HG02938 (cell line): ENCODE measurements around the gene CD2BP2.

Experiments used
- ATAC-seq: cut with Tn5 transposase; IDR thresholded peaks from one replicate; pipeline ENCODE4 v1.9.1; 2021; ENCODE audit warnings: mild to moderate bottlenecking, moderate library complexity; ENCODE audit not compliant: unreplicated experiment

Gene CD2BP2

GRCh38 chr16:30379158-30379783 is 24.2 kb upstream of the CD2BP2 start:
- ATAC-seq: no peak

DNA sequence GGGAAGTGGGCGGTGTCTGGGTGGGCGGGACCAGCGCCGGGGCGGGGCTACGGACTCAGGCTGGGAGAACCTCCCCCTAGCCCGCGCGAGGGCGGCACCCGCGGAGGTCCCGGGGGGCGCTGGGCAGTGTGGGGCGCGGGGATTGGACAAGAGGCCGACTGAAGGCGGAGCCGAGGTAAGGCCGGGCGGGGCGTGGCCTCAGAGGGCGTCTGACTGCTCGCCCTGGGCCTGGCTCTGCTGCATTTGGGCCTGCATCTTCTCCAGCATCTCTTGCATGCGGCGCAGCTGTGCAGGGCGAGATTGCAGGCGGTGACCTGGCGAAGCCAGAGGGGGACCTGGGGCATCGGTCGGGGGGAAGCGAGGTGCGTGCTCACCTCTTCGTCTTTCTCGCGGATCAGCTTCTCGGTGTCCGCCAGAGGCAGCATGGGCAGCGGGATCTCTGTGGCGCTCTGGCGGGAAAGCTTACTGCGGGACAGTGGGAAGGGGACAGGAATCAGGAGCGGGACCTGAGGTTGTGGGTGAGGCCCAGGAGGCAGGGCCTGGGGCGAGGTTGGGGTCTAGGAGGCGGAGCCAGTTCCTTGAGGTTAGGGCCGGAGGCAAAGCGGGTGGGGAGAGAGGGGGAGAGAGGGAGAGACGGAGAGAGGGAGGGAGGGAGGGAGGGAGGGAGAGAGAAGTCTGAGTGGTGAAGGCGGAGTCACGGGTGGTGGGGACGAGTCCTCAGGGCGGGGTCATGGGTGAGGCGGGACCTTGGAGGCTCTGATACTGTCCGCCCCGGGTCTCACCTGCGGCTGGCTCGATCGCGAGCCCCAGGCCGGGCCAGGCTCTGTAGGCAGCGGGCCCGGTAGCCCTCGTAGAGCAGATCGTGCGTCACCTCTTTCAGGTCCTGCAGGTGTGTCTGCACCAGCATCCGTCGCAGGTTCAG is 23.4 kb upstream of the CD2BP2 start:
- ATAC-seq: peak; percentile 64

- peak; percentile 37 for ATAC-seq
Observed at GRCh38 chr16:30377812-30378235, 22.7 kb upstream of the CD2BP2 start.

GRCh38 chr16:30377050-30377811 is 22.1 kb upstream of the CD2BP2 start:
- no peak for ATAC-seq

- no peak for ATAC-seq
Observed at GRCh38 chr16:30376461-30376902, 21.4 kb upstream of the CD2BP2 start.

GRCh38 chr16:30375864-30376263 is 20.8 kb upstream of the CD2BP2 start:
- ATAC-seq: no peak

- ATAC-seq: no peak
Observed at GRCh38 chr16:30374538-30374937, 19.4 kb upstream of the CD2BP2 start, which contains the start of gene MYL11. MYL11 (plus strand) TSS chr16:30374802; CDS start chr16:30374858, 56 bp downstream.

- ATAC-seq: no peak
Observed at GRCh38 chr16:30372725-30373124, 17.6 kb upstream of the CD2BP2 start.

GRCh38 chr16:30372038-30372712 is 17.1 kb upstream of the CD2BP2 start:
- no peak for ATAC-seq

DNA sequence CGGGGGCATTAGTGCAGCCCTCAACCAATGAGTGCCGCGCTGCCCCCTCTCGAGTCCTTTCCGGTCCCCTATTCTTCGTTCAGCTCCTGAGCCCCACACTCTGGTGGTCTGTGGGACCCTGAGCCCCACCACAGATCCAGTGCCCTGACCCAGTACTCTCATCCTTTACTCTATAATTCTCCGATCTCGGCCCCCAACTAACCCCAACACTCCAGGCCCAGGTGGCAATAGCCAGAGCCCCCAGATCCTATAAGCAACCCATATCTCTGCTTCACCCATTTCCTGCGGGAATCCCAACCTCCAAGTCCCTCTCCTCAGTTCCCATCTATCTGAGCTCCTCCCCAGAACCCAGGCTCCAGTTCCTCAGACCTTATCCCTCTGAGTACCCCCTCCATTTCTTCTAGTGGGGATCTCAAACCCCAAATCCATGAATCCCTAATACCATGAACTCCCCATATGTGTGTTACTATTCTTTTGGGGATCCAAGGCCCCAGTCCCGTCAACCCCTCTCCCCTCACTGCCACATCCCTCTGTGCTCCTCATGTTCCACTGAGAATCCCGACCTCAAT is 16.2 kb upstream of the CD2BP2 start:
- ATAC-seq: no peak

DNA sequence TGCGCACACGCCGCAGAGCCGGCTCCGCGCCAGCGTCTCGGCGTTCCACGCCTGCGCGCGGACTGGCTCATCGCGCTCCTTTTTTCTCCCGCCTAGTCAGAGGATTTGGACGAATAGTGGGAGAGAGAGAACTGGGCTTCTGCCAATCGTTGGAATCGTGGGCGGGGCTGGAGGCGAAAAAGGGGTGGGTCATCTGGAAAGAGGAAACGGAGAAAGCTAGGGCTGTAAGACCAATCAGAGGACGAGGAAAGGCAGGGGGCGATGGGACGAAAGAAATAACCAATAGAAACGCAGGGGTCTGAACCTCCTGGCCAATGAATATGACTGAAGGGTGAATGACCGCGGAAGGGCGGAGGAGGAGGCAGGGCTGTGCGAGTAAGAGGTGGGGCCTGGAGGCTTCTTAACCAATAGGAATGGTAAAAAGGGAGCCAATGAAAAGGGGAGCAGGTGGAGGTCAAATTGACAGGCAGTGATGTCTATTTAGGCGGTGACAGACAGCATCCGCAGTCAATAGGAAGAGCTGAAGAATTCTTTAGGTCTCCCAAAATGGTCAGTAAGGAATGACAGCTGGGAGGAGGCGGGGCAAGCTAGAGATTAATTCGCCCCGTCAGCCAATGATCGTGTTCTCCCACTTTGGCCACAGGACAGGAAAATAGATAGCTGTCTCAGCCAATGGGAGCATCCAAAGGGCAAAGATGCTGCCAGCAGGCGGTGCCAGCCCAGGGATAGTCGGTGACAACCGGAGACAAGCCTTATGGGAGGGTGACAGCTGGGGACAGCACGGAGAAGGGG is 15.5 kb upstream of the CD2BP2 start, which contains the start of gene TBC1D10B:
TBC1D10B (minus strand) TSS at position 39 of the 792 bp plus-strand sequence. CDS start 311 bp downstream, outside the sequence.
- ATAC-seq: peak; percentile 77

GRCh38 chr16:30369938-30370455 is 14.9 kb upstream of the CD2BP2 start:
- no peak for ATAC-seq

DNA sequence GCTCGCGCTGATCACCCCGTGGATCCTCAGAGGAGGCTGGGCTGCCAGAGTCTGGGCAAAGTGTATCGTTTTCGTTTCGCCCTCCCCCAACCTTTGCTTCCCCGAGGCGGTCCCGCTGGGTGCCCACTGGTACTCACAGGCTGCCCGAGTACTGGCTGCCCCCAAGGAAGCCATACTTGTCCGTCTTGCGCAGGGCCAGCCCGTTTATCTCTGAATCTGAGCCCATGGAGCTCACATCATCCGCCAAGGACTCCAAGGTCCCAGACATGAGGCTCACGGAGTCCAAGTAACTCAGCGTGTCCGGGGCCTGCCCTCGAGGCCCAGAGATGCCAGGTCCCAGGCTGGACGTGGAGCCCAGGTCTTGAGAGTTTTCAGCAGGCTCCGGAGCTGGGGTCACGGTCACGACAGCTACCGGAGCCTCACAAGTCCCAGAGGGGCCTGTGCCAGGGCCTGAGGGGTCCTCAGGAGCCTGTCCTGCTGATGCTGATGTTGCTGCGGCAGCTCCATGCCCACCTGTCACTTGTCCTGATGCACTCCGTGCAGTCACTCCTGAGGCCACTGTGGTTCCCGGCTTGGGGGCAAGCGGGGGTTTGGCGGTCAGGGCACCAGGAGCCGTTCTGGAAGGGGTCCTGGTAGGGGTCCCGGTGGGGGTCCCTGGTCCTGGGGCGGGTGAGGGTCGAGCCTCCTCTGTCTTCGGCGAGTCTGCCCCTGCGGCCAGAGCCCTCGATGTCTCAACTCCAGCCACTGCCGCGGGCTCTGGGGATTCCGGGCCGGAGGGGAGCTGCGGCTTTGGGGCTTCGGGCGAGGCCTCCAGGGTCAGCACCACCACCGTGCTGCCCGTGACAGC is 14.2 kb upstream of the CD2BP2 start:
- no peak for ATAC-seq

DNA sequence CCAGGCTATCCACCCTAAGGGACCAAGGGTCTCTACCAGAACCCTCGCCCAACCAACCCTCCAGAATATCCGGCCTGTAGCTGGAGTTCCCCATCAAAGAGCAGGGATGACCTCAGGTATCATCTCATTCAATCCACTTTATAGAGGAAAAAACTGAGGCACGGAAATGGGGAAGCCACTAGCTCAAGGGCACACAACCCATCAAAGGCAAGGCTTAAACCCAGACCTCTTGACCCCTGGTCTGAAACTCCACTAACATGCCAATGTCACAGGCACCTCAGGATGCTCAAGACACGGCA is 13.6 kb upstream of the CD2BP2 start:
- ATAC-seq: no peak

DNA sequence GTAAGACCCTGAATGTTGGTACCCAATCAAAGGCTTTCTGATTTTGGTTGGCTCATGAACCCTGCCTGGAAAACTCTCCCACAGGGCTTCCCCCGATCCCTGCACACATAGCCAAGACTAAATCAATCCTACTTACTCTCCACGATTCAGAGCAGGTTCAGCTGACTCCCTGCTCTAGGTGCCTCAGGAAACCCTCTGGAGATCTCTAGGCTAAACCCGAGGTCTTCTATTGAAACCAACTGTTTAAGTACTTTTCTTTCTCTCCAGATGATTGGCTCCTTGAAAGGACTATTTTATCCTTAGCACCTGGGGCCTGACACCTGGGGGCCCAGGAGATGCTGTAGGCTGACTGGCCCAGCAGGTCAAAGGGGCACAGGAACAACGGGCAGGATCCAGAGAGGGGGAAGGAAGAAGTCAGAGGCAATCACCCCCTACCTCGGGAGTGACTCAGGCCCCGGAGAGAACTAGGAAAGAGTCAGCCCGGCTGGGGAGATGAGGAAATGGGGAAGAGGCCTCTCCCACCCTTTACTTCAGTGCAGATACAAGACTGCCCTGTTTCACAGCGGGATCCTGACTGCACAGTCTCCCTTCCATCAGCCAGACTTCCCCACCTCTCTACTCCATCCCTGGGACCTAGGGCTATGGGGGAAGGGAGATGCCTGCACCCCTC is 13.1 kb upstream of the CD2BP2 start:
- no peak for ATAC-seq

- no peak for ATAC-seq
Observed at GRCh38 chr16:30367349-30368009, 12.4 kb upstream of the CD2BP2 start.

DNA sequence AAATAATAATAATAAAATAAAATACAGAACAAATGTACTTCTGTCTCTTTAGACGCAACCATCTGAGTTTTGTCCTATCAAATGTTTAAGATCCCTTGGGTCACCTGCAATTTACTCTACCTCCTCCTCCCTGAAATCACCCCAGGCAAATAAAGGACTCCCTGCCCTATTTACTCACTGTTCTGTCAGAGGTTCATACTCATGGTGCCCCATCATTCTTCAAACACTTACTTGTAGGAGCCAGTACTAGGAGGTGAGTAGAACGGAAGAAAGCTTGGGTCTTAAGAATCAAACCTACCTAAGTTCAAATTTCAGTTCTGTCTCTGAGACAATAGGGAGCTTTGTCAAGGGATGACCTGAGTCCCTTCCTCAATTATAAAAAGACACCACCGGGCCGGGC is 11.4 kb upstream of the CD2BP2 start:
- ATAC-seq: no peak
